ENCODE results near the gene TBC1D22B.

Gene TBC1D22B

GRCh38 chr6:37241131-37241530 is 16.4 kb upstream of the TBC1D22B start:
- DNase-seq, result no peak

DNA sequence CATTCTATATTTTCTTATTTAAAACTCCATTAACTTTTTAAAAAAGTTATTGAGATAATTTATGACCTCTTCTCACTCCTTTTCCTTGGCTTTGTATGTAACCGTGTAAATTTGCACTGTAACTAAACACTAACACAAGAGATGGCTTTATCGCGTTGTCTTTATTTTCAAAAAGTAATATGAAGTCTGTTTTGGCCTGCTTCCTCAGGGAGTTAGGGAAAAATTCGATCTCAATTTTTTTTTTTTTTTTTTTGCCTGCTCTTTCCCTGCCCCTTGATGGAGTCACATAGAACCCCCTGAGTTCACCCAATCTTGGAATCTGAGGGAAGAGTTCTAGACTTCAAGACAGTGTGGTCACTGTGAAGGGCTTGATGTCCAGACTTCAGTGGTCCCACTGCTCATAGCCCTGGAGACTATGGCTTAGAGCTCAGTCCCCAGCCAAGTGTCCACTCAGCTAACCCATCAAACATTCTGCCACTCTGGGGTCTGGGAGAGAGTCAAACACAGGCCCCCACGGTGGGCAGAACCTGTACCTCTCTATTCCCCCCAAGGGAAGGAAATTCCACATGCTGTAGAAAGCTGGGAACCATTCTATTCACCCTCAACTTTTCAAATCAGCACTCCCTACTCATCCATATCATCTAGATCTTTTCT is 15.7 kb upstream of the TBC1D22B start:
- no peak for DNase-seq

DNA sequence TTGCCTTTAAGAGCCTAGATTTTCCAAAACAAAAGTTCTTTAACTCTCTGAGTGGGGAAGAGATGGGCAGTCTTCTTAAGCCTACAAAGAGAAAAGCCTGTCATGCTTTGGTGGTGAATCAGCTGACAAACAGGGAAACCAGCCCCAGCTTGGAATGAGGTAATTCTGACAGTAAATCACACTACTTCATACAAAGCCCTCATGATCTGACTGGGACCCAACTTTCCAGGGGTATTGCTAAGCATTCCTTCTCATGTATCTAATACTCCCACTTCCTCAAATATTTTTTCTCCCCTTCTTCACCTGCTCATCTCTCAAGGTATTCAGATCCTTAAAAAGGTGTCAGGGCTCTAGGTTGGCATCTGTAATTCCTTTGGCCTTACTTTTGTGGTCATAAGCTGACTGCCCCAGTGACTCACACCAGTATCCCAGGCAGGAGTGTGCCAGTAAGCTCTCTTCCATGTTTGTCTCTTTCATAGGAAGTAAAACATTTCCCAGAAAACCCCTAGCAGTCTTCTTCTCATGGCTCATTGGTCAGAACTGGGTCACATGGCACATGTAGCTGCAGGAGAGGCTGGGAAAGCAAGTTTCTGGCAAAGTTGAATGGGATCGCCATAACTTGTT is 15.0 kb upstream of the TBC1D22B start:
- DNase-seq, result no peak

DNA sequence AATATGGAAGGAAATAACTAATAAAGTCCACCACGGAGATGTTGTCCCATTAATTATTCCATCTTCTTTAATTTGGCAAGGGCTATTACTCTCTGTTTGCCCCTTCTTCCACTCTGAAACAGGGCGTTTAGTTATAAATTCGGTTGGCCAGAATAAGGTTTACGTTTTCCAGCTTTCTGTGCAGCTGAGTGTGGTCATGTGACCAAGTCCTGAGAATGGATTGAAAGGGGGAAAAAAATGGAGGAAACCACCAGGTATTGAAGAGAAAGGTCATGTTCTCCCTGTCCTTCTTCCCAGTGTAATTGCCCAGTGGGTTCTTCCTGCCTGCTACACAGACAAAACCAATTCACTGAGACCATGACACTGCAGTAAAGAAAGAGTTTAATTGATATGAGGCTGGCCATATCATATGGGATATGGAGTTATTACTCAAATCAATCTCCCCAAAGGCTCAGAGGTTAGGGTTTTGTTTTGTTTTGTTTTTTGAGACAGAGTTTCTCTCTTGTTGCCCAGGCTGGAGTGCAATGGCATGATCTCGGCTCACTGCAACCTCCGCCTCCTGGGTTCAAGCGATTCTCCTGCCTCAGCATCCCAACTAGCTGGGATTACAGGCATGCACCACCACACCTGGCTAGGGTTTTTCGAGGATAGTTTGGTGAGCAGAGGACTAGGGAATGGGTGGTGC is 14.3 kb upstream of the TBC1D22B start:
- DNase-seq, result no peak

- no peak for DNase-seq
These were observed 13.7 kb upstream of the TBC1D22B start for GRCh38 chr6:37243816-37244370.

- no peak for DNase-seq
These were observed 12.9 kb upstream of the TBC1D22B start for GRCh38 chr6:37244430-37245310.

DNA sequence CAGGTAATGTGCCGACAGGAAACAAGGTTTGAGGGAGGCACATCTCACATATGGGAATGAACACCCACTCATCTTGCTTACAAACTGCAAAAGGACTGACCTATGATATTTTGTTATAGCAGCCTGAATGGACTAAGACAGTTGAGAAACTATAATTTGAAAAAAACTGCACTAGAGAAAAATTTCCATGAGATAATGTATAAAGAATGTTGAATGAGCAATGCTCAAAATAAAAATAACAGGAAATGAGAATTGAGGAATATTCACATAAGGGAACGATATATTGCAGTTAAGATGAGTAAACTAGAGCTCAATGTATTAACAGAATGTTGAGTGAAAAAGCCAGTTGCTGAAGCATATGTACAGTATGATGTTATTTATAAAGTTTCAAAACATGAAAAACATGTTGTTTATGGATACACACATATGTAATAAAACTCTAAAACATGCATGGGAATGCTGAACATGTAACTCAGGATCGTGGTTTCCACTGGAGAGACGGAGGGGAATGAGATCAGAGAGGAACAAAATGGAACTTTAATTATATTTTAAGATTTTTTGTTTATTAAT is 6.3 kb upstream of the TBC1D22B start:
- DNase-seq, result no peak

DNA sequence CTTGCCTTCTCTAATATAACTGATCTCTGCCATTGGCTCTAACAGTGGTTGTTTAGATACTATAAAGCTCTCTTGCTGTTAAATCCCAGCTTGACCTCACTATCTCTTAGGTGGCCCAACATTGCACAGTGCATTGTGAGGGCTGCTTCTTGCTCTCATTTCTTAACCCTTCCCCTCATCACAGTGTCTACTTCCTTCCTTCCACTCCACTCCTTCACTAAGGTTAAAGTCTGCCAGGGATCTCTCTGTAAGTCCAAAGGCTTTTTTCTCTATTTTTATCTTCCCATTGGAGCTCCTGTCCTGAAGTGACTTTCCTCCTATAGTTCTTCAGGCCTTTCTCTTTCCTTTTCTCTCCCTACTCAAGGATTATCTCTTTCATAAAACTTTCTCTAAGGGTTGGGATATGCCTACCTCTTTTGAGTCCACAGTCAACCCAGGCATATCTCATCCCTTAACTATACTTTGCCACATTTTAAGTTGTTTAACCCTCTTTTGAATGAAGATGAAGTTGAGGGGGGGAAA is 4.0 kb upstream of the TBC1D22B start:
- DNase-seq, result no peak

DNA sequence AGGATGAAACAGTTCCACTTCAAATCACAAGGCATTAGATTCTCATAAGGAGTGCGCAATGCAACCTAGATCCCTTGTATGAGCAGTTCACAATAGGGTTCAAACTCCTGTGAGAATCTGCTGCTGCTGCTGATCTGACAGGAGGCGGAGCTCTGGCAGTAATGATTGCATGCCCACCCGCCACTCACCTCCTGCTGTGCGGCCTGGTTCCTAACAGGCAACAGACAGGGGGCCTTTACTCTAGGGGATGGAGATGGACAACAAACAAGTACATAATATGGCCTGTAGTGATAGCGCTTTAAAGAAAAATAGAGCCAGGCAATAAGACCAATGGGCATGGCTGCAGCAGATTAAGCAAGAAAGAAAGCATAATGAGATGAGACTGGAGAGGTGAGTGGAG is 2.7 kb upstream of the TBC1D22B start:
- no peak for DNase-seq

- DNase-seq, result no peak
These were observed 766 bp upstream of the TBC1D22B start for GRCh38 chr6:37256692-37257319.

DNA sequence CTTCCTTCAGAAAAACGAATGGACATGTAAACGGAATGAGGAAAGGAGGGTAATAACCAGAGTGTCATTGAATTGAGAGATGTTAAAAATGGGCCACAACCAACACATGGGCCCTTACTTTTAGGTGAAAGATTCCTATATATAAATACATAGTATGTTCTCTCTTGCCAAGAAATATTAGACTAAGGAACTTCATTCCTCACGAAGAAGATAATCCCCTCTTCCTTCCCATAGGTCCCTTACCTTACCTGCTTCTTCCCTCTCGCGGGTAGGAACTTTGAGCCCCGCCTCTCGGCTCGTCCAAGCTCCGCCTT is 295 bp upstream of the TBC1D22B start:
- no peak for DNase-seq

- no peak for DNase-seq
These were observed 983 bp downstream of the TBC1D22B start for GRCh38 chr6:37258405-37259105.

DNA sequence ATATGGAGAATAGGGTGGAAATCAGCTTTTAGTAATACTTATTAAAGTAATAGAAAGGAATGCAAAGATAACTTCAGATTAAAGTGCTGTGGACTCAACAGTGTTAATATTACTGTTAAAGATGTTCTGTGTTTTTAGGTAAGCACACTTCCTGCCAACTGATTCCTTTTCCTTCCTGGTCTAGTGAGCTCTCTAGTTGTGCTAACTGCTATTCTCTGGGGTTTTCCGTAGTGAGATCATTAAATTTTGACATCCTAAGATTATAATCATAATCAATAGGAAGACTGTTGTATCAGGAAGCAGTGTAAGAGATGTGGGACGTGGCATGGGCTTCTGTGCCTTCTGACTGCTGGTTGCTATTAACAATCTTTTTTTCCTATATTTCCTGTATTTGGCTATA is 1.6 kb downstream of the TBC1D22B start:
- DNase-seq, result no peak

GRCh38 chr6:37260040-37260439 is 2.5 kb downstream of the TBC1D22B start:
- DNase-seq, result no peak

DNA sequence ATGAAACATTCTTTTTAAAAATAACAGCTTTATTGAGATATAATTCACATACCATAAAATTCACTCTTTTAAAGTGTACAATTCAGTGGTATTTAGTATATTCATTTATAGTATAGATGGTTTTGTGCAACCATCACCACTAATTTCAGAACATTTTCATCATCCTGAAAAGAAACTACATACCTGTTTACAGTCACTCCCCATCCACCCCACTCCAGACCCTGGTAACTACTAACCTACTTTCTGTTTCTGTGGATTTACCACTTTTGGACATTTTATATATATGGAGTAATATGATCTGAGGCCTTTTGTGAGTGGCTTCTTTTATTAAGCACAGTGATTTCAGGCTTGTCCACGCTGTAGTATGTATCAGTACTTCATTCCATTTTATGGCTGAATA is 2.9 kb downstream of the TBC1D22B start:
- no peak for DNase-seq

DNA sequence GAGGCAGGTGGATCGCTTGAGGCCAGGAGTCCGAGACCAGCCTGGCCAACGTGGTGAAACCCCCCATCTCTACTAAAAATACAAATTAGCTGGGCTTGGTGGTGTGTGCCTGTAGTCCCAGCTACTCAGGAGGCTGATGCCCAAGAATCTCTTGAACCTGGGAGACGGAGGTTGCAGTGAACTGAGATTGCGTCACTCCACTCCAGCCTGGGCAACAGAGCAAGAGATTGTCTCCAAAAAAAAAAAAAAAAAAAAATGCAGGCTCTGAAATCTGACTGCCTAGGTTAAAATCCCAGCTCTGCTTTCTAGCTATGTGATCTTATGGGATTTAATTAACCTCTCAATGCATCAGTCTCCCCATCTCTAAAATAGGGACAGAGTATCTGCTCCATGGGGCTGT is 3.6 kb downstream of the TBC1D22B start:
- no peak for DNase-seq

DNA sequence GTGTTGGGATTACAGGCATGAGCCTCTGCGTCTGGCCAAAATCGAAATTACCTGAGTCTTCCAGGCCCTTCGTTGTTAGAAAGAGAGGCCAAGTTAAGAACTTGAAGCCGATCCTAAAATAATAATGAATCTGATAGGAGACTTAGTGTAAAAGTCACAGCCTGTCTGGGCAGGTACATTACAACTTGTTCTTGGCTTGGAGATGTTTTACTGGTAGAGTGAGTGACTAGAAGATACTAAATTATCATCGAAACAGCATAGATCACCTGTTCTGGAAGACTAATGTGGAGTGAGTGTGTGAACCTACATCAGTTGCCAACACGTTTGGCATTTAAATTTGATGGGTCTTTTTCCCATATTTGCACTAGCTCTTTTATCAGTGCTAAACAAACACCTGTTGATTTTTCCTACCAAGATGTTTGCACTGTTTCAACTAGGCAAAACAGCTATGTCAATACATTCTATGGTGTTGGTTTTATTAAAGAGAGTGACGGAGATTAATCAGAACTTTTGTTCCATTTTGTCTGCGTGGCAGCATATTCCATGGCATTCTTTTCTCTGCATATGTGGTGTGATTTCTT is 5.0 kb downstream of the TBC1D22B start:
- no peak for DNase-seq

DNA sequence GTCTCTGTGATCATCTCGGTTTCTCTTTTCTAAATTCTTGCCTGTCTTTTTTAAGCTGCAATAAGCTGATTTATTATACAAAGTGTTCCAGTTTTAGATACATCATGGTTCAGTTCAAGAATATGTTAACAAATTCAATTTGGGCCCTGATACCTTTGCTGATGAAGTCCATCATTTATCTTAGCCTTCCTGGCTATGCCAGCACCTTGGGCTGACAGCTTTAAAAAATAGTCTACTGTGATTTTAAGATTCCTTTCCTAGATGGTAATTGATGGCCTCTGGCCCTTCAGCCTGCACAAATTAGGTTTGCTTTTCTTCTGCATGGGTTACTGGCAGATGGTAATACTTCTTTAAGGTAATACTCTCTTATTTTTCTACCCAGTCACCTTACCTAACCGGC is 7.4 kb downstream of the TBC1D22B start:
- no peak for DNase-seq

GRCh38 chr6:37265860-37266259 is 8.3 kb downstream of the TBC1D22B start:
- DNase-seq, result no peak

DNA sequence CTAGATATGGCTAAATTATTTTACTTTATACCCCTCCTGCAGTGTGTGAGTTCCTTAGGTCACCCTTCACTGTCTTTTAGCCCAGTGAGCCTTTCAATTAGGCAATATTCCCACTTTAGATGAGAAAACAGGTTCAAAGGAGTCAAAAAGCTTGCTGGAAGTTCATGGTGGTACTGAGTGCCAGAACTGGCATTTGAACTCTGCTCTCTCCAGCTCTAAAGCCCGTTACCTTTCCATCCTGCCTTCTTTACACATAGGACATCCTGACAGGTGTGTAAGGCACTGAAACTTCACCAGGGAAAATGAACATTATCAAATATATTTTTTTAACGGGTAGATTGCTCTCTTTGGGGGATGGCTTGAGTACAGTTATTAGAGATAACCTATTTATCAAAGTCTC is 11.5 kb downstream of the TBC1D22B start:
- DNase-seq, result no peak

Measured in T-helper 9 cell (primary cell).